HepG2 (cell line): Measurements from ENCODE around the gene METTL23. TPM values are rescaled to one million over a fixed set of nuclear protein-coding genes. Genes with fewer than 3 reads are reported as not detected.

Source experiments
- E2F1 ChIP-seq: sonication (generic); formaldehyde crosslinking; IDR thresholded peaks from 2 replicates; pipeline ENCODE4 v1.5.0; 2020; ENCODE audit warnings: missing genetic modification reagents
- FOXP4 ChIP-seq: sonication (generic); formaldehyde crosslinking; IDR thresholded peaks from 2 replicates; pipeline ENCODE4 v1.4.0; 2020; ENCODE audit warnings: missing genetic modification reagents
- MIXL1 ChIP-seq: IDR thresholded peaks from 2 replicates; pipeline ENCODE4 v1.6.1; 2016
- MTA3 ChIP-seq: sonication (generic); formaldehyde crosslinking; IDR thresholded peaks from 2 replicates; pipeline ENCODE4 v1.4.0; 2020; ENCODE audit warnings: missing genetic modification reagents
- NFYB ChIP-seq: sonication (generic); formaldehyde crosslinking; IDR thresholded peaks from 2 replicates; pipeline ENCODE4 v1.4.0; 2020; ENCODE audit warnings: missing genetic modification reagents
- PATZ1 ChIP-seq: sonication (generic); formaldehyde crosslinking; IDR thresholded peaks from 2 replicates; pipeline ENCODE4 v1.4.0; 2020; ENCODE audit warnings: missing genetic modification reagents
- SKIL ChIP-seq: sonication (generic); formaldehyde crosslinking; IDR thresholded peaks from 2 replicates; pipeline ENCODE4 v1.8.0; 2022; ENCODE audit warnings: missing genetic modification reagents, mild to moderate bottlenecking, moderate library complexity, borderline replicate concordance
- ZBTB1 ChIP-seq: sonication (generic); formaldehyde crosslinking; IDR thresholded peaks from 2 replicates; pipeline ENCODE4 v1.4.0; 2020; ENCODE audit warnings: missing genetic modification reagents, borderline replicate concordance
- ZBTB21 ChIP-seq: sonication (generic); formaldehyde crosslinking; IDR thresholded peaks from 2 replicates; pipeline ENCODE4 v1.4.0; 2020; ENCODE audit warnings: missing genetic modification reagents
- ZBTB7B ChIP-seq: sonication (generic); formaldehyde crosslinking; IDR thresholded peaks from 2 replicates; pipeline ENCODE4 v1.4.0; 2020; ENCODE audit warnings: missing genetic modification reagents
- ZFP90 ChIP-seq: sonication (generic); formaldehyde crosslinking; IDR thresholded peaks from 2 replicates; pipeline ENCODE4 v1.8.0; 2022; ENCODE audit warnings: missing genetic modification reagents, mild to moderate bottlenecking, inconsistent platforms, borderline replicate concordance
- ZMYM2 ChIP-seq: sonication (generic); formaldehyde crosslinking; IDR thresholded peaks from 2 replicates; pipeline ENCODE4 v1.8.0; 2022; ENCODE audit warnings: mild to moderate bottlenecking, missing genetic modification reagents
- ZNF142 ChIP-seq: sonication (generic); formaldehyde crosslinking; IDR thresholded peaks from 2 replicates; pipeline ENCODE4 v1.4.0; 2020; ENCODE audit warnings: missing genetic modification reagents
- ZNF33B ChIP-seq: sonication (generic); formaldehyde crosslinking; IDR thresholded peaks from 2 replicates; pipeline ENCODE4 v1.5.1; 2020; ENCODE audit warnings: mild to moderate bottlenecking, missing genetic modification reagents
- polyA plus RNA-seq, 8 experiments: library from polyadenylated mRNA; depleted of rRNA in 3 of 8; stranded (reverse) in 7 of 8; unstranded in 1 of 8; fragments of >200 nt; fragmentation: Illumina TruSeq in 4 of 8; extraction: Trizol in 4 of 8; gene quantifications; 2 replicates each; pipeline versions ENCODE4 v1.2.1 to v1.2.3, GENCODE V29; 2011 to 2016; ENCODE audit warnings: low read depth in 4 of 8, missing spikeins in 1 of 8, mixed read lengths in 1 of 8; ENCODE audit not compliant: insufficient read depth in 1 of 8
- total RNA-seq, 5 experiments: library from RNA; depleted of rRNA; stranded (reverse); fragments of >200 nt; fragmentation: Illumina TruSeq; extraction: Trizol; gene quantifications; 2 replicates each; pipeline ENCODE4 v1.2.3, GENCODE V29; 2016; ENCODE audit warnings: low read depth in 1 of 5

Gene METTL23
- total and polyA plus RNA-seq, 2 of the 13 experiments (the other 11 are each of a cell fraction or from before 2014, with no cell fraction given), result 39.9 to 104 TPM

- TF ChIP-seq ZNF142 (CRISPR knock-in tag) (peak; percentile 95), ZBTB1 (CRISPR knock-in tag) (no peak), SKIL (CRISPR knock-in tag) (peak; percentile 13; the same call in 1 of the 2 replicates), MTA3 (CRISPR knock-in tag) (no peak), PATZ1 (CRISPR knock-in tag) (peak; percentile 89), ZFP90 (CRISPR knock-in tag) (peak; percentile 86), NFYB (CRISPR knock-in tag) (peak; percentile 86), ZBTB7B (CRISPR knock-in tag) (peak; percentile 89), E2F1 (CRISPR knock-in tag) (peak; percentile 100), MIXL1 (CRISPR knock-in tag) (peak; percentile 92), FOXP4 (CRISPR knock-in tag) (peak; percentile 66), ZMYM2 (no peak), ZNF33B (CRISPR knock-in tag) (no peak; the same call in 1 of the 2 replicates), ZBTB21 (CRISPR knock-in tag) (peak; percentile 40; the same call in 1 of the 2 replicates)
These were observed 10.5 kb downstream of the METTL23 start, which contains the start of gene SRSF2 (continued) for GRCh38 chr17:76737082-76737675.
